HG02623 (cell line): ENCODE results near the gene TSSK6.

Experiments used
- ATAC-seq: cut with Tn5 transposase; IDR thresholded peaks from one replicate; pipeline ENCODE4 v1.9.1; 2021; ENCODE audit warnings: moderate library complexity; ENCODE audit not compliant: unreplicated experiment

Gene TSSK6

DNA sequence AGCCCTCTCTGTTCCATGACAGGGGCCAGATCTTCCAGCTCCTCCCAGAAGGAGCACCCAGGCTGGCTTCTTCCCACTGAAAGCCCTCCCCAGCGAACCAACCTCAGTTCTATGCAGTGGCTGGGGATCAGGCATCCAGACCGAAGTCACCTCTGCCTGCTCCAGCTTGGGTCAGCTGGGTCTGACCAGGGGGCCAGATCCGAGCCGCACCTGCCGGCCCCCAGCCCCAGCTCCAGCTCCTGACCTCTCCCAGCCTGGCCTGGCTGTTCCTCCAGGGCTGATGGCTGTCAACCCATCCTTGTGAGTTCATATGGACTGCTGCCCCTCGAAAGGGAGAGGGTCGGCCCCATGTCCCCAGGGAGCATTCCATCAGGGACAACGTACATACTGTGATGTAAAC lies 8.0 kb downstream of the TSSK6 start:
- ATAC-seq: no peak

- ATAC-seq: no peak
These were observed 8.8 kb downstream of the TSSK6 start for GRCh38 chr19:19506592-19506991.

DNA sequence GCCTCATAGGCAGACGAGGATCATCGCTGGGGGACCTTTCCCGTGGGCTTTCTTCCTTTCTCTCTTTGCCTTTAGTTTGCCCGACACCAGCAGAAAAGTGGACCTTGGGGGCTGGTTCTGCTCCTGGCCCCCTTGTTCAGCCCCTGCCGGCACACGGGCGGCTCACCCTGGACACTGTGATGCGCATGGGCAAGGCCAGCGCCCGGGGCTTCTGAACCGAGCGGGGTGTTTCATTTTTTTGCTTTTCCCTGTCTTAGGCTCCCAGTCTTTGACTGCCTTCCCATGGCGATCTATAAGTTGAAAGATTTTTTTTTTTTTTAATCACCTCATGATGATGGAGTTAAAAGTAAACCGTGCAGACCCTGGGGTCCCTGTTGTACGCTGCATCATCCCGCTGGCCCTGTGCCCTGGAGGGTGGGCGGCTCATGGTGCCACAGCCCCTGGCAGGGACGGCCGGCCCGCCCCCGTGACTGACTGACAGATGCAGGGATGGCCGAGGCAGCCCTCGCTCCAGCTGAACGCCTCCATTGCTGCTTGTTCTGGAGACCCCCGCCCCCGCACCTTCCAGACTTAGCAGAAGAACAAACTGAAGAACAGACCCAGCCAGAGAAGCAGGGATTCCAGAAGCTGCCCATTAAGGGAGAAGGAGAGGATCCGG lies 9.6 kb downstream of the TSSK6 start:
- no peak for ATAC-seq

DNA sequence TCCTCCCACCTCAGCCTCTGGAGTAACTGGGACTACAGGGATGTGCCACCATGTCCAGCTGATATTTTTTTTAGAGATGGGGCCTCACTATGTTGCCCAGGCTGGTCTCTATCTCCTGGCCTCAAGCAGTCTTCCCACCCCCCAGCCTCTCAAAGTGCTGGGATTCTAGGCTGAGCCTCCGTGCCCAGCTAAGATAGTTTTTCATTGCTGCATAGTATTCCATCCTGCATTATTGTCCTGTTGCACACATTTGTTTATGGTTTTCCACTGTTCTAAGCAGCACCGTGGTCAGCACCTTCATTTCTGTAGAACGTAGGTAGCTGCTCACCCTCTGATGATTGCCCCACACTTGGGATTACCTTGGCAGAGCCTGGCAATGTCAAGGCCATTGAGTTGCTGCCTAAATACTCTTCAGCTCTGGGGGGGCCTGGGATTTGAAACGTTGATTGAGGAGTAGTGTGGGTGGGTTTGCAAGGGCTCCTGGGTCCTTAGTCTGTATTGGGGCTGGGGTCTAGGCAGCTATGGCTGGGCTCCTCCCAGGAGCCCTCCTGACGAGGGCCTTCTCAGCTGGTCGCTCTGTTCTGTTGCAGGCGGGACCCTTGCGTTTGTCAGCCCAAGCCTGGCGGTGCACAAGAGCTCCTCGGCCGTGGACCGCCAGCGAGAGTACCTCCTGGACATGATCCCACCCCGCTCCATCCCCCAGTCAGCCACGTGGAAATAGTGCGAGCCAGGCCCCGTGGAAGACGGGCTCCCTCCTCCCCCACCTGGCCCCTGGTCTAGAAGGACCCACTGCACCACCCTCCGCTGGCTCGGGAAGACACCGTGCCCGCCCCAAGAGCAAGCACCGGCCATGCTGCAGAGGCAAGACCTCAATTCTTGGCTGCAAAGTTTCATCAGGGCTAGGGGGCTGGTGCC lies 10.3 kb downstream of the TSSK6 start:
- ATAC-seq: no peak

- ATAC-seq: no peak
These were observed 12.3 kb downstream of the TSSK6 start for GRCh38 chr19:19502808-19503602.

DNA sequence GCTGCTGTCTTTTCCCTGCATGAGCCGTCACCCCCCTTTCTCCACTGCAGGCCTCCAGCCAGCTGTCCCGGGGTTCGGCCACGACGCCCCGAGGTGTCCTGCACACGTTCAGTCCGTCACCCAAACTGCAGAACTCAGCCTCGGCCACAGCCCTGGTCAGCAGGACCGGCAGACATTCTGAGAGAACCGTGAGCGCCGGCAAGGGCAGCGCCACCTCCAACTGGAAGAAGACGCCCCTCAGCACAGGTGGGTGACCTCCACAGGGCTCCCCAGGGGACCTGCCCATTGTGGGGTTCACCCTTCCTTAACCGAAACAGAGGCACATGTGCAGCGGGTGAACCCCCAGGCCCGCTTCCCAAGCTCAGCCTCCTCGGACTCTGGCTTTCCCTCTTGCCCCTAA lies 13.1 kb downstream of the TSSK6 start:
- ATAC-seq: no peak

DNA sequence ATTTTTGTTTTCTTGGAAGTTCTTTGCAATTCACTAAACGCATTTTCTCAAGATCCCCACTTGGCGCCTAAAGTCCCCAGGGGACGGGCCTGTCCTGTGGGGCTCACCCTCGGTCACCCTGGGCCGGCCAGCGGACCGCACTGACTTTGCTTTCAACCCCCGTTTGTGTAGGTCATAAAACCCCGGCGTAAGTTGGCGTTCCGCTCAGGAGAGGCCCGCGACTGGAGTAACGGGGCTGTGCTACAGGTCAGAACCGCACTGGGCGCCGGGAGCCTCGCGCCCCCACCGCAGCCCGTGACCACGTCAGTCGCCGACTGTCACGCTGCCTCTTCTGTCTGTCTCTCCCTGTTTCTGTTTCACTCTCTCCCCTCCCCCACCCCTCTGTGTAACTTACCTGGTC lies 13.6 kb downstream of the TSSK6 start:
- no peak for ATAC-seq

DNA sequence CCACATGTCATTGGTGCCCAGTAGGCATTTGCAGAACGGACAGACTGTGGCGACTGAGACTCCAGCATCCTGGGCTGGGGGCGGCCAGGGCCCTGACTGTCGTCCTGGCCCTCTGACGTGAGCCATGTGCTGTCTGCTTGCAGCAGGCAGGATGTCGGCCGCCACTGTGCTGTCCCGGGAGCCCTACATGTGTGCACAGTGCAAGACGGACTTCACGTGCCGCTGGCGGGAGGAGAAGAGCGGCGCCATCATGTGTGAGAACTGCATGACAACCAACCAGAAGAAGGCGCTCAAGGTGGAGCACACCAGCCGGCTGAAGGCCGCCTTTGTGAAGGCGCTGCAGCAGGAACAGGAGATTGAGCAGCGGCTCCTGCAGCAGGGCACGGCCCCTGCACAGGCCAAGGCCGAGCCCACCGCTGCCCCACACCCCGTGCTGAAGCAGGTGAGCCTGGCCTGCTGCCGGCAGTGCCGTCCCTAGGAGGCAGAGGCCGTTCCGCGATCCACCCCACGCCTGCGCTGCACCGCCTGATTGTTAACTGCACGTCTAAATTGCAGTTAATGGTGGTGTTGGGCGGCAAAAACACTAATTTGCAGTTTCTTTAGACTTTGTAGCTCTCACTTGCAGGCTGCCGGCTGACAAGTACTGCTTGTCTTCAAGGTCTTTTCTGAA lies 14.2 kb downstream of the TSSK6 start:
- no peak for ATAC-seq

DNA sequence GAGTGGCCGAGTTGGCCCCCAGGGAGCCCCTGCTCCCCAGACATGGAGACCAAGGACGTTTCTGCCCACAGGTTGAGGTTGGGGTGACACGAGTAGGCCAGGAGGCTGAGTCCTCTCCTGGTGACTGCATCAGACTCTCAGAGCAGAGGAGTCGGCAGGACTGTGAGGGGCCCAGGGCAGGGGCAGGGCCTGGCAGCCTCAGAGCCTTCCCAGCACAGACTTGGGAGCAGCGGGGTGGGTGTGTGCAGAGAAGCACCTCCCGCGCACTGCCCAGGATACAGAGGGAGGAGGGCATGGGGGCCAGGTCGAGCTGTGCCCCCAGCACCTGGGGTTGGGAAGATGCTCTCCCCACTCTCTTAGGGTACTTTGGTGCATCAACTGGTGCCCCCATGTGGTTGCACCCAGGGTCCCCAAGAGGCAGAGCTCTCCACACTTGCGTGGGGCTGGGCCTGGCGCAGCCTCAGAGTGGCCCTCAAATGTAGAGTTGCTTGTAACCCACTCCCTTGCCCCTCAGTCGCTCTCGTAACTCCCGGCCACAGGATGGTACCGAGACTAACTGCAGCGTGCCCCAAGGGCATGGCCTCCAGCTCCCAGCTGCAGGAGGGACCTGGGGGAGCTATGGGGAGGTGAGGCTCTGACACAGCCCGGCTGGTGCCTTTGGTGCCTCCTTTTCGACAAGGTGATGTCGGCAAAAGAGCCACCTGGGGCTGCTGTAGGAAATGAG lies 15.9 kb downstream of the TSSK6 start:
- no peak for ATAC-seq

DNA sequence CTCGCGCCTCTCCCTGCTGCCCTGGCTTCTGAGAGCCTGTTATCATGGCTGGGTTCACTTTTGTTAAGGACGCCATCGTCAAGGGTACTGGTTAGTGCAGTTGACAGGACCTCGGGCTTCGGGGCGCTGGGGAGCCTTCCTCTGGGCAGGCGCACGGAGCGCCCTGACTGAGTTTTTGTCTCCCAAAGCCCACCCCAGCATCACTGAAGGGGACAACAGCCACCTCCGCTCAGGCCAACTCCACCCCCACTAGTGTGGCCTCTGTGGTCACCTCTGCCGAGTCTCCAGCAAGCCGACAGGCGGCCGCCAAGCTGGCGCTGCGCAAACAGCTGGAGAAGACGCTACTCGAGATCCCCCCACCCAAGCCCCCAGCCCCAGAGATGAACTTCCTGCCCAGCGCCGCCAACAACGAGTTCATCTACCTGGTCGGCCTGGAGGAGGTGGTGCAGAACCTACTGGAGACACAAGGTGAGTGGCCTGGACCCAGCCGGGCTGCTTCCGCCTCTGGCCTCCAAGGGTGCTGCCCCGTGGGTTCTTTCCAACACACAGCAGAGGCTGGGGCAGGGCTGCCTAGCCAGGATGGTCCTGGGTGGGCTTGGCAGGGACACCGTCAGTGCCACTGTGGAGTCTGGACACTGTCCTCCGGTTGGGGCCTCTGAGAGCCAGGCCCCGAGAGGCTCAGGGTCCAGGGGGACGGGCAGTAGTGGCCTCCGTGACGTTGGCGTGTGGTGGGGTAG lies 16.9 kb downstream of the TSSK6 start:
- no peak for ATAC-seq

DNA sequence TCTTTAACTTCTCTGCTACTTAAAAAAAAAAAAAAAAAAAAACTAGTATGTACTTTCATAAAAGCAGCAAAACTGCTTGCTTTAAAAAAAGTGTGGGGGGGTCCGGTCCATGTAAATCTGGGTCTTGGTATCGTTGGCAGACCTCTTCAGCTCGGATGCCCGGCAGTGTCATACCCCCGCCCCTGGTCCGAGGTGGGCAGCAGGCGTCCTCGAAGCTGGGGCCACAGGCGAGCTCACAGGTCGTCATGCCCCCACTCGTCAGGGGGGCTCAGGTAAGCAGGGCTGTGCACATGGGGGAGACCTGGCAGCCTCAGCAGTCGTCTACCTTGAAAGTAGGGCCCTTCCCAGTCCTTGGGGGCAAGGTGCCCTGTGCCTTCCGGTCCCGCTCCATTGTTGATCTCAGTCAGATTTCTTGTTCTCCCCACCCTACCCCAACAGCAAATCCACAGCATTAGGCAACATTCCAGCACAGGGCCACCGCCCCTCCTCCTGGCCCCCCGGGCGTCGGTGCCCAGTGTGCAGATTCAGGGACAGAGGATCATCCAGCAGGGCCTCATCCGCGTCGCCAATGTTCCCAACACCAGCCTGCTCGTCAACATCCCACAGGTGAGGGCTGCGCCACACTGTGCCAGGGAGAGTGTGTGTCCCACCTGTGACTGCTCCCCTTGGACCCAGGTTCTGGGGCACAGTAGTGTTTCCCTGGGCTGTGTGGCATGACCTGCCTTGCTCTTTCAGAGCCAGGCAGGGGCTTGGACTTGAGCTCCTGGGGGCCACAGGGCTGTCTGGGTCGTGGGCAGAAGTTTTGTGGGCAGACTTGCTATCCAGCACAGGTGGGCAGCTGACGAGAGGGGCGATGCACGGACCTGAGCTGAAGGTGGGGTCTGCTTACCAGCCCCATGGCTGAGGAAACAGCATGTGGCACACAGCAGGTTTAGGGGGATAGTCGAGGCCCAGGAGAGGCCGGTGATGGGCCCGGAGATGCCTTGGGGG lies 19.4 kb downstream of the TSSK6 start:
- no peak for ATAC-seq

GRCh38 chr19:19493841-19494546 lies 21.4 kb downstream of the TSSK6 start:
- no peak for ATAC-seq

DNA sequence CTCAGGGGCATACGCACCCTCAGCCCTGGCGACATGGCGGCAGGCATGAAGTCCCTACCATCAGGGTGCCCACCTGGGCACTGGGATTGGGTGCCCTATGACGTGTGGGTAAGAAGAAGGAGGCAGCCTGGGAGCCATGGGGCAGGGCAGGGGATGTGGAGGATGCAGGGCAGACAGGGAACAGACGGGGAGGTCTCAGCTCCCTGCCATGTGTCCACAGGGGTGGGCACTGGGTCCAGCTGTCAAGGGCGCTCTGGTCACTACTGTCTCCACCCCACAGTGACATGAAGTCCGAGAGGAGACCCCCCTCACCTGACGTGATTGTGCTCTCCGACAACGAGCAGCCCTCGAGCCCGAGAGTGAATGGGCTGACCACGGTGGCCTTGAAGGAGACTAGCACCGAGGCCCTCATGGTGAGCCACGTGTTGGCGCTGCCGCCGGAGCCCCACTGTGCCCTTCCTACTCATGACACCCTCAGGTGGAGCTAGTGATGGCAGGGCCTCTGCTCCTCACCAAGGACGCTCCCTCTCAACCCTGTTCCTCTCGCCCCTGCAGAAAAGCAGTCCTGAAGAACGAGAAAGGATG lies 23.2 kb downstream of the TSSK6 start:
- no peak for ATAC-seq

DNA sequence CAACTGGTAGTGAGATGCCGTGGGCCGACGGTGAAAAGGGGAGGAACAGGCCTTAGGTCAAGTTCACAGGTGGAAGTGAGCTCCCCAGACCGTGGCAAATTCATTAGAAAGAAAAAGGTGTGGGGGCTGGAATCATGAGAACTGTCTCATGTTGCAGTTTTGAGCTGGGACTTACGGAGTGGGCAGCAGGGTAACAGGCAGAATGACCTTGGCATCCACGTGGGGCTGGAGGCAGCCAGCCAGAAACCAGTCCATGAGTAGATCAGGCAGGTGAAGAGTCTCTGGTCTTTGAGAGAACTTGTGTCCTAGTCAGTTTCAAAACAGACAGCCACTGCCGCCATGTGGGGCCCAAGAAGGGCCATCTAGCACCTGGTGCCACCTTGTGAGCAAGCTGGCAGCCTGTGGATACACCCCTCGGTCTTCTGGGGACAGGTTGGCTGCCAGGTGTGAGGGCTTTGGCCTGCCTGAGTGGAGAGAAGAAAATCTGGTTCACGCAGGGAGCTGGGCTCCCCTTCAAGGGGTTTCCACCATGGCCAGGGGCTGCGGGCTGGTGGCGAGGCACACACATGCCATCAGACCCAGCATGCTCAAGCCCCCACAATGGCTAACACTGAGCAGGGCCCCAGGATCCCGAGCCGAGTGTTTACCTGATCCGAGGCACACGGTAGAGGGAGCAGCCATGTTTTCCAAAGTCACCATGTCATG lies 23.9 kb downstream of the TSSK6 start:
- no peak for ATAC-seq

DNA sequence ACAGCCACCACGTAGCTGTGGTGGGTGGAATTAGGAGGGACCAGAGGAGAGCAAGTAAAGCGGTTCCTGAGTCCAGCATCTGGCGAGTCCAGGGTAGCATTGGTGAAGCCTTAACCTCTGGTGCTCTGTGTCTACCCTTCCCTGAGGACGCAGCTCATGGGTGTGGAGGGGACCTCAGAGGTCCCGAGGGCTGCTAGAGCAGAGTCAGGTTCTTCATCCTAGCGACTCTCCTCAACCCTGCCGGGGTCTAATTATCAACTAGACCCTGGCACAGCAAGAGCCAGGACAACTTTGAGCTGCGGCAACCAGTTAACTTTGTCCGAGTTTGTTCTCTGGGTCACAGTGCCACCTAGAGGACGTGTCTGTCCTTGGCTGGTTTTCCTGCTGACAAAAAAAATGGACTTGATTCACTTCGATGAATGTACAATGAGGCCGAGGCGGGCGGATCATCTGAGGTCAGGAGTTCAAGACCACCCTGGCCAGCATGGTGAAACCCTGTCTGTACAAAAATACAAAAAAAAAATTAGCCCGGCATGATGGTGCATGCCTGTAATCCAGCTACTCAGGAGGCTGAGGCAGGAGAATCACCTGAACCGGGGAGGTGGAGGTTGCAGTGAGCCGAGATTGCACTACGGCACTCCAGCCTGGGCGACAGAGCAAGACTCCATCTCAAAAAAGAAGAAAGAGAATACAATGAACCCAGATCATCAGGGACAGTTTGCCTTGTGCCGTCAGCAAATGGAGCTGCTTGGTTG lies 25.0 kb downstream of the TSSK6 start:
- no peak for ATAC-seq

GRCh38 chr19:19489804-19490204 lies 25.5 kb downstream of the TSSK6 start:
- ATAC-seq: no peak
